ENCODE results near the gene CDH23.

DNA sequence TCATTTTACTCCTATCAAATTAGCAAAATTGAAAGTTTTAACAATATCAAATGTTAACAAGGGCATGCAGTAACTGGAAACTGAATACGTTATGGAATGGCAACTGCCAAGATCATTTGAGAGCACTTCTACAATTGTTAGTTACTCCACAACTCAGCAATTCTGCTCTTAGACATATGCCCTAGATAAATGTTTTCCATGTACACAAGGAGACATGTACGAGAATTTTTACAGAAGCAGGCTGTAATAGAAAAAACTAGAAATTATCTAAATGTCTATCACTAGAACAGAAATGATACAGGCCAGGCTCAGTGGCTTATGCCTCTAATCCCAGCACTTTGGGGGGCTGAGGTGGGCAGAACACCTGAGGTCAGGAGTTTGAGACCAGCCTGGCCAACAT, 447.4 kb downstream of the CDH23 start:
- TF ChIP-seq POLR2A (IDR thresholded peaks at IDR 0.05), result no peak
- TF ChIP-seq, protein P1, sequence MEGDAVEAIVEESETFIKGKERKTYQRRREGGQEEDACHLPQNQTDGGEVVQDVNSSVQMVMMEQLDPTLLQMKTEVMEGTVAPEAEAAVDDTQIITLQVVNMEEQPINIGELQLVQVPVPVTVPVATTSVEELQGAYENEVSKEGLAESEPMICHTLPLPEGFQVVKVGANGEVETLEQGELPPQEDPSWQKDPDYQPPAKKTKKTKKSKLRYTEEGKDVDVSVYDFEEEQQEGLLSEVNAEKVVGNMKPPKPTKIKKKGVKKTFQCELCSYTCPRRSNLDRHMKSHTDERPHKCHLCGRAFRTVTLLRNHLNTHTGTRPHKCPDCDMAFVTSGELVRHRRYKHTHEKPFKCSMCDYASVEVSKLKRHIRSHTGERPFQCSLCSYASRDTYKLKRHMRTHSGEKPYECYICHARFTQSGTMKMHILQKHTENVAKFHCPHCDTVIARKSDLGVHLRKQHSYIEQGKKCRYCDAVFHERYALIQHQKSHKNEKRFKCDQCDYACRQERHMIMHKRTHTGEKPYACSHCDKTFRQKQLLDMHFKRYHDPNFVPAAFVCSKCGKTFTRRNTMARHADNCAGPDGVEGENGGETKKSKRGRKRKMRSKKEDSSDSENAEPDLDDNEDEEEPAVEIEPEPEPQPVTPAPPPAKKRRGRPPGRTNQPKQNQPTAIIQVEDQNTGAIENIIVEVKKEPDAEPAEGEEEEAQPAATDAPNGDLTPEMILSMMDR (IDR thresholded peaks at IDR 0.05 in 8 of 11, conservative IDR thresholded peaks at IDR 0.05 in 3 of 11), result no peak
- TF ChIP-seq POLR2AphosphoS5 (IDR thresholded peaks at IDR 0.05), result no peak
